Stimulated activated CD4-positive, alpha-beta T cell treated with anti-CD3 and anti-CD28 coated beads, Interleukin-12 subunit alpha, Interleukin-12 subunit beta, amount 100 ng/mL, for 4 hours (primary cell): ENCODE results near the gene NPTXR.
A peak's percentile ranks its signal among the peaks of the same experiment; 100 is the strongest.
"Not testable (repeated sequence)": the region's sequence is repeated elsewhere in the genome, so short reads cannot be mapped to it uniquely, and the experiment has no call there.

Source experiments
- DNase-seq: peaks from one replicate; pipeline ENCODE4 v3.0.0-alpha.2; 2020

Gene NPTXR

DNA sequence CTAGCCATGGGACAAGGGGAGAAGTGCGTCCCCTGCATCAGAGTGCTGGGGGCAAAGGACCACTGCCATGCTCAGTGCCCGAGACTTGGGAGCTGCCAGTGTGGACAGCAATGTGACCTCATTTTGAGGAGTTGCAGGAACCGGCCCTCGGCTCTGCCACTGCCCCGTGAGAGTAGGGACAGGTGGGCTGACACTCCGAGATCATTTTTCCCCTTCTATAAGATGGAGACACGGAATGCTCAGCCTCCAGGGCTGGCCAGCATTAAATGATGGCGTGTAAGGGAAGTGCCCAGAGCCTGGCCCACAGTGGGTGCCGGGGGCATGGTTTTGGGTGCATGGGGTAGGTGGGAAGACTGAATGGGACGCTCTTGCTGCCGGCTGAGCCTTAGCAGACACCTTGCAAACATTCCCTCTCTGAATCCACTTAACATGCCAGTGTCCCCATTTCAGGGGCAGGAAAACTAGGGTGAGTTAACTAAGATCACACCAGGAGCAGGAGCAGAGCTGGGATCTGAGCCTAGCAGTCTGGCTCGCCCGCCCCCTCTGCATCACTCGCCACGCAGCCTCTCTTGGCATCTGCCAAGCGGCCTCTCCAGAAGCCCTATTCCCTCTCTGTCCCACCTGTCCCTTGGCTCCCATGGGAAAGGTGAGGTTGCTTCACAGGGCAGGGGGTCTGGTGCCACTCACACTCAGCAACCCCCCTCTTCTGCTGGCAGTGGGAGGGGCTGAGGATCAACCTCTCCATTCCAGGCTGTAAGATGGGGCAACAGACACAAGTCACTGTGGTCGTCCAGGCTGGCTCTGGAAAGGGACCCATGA, 13.6 kb downstream of the NPTXR start:
- DNase-seq: no peak

DNA sequence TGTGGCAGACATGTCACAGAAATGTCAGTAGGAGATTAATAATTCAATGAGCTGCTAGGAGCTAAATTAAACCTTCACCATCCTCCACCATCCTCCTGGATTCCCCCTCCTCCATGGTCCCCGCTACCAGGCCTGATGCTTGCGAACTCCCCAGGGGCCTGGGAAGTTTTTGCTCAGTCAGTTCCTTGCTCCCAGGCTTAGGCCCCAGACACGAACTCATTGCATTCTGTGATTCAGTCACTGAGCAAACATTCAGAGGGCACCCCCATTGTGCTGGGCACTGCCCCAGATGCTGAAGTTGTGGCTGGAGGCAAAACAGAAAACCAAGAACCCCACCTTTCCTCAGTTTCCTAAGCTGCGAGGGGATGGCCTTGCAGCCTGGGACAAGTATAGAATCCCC, 14.3 kb downstream of the NPTXR start:
- DNase-seq: no peak

DNA sequence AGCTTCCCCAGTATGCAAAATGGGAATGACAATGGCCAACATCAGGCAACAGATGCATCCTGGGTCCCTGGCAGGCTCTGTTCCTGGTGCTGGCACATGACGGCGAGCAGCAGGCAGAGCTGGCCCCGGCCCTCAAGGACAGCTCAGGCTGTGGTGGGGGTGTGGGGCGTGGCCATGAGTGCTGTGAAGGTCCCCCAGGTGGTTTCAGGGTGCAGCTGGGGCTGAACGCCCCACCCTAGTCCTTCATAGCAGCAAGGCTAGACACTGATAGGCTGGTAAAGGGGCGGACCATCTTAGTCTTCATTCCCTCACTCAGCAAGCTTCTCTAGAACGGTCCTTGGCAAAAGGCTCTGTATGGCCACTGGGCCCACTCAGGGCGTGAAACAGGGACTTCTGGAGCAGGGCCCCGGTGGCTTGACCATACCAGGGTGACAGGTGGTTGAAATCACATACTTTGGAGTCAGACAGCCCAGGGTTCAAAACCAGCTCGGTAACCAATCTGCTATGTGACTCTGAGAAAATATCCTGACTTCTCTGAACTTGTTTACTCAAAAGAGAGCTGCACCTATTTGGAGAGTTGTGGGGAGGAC, 15.1 kb downstream of the NPTXR start:
- DNase-seq: no peak

DNA sequence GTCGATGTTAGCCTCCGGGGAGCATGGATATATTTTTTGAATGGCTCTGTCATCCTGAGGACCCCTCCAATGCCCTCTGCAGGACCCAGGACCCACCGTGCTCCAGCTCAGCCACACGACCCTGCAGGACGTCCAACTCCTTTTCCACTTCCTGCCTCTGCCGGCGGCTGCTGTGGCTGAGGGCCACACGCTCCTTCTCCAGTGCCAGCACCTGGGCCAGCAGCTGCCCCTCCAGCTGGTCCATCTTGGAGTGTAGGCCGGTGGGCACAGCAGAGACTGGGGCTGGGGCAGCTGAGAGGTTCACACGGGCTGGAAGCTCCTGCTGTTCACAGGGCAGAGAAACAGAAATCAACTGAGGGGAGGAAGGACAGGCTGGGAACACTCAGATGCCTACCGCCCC, 15.6 kb downstream of the NPTXR start:
- DNase-seq: no peak

DNA sequence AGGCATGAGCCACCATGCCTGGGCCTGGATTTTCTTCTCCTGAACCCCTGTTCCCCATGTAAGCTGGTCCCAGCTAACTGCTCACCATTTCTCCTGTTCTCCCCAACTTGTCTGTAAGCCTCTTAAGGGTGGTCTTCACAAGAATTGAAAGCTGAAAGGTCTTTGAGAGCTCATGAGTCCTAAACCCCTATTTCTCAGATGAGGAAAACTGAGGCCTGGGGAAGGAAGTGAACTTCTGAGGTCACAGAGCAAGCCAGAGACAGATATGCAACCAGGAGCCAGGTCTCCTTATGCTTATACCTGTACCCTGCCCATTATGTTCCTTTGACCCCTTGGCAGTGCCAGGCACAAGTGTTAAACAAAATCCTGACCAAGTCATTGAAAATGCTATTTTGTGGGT, 16.3 kb downstream of the NPTXR start:
- no peak for DNase-seq

DNA sequence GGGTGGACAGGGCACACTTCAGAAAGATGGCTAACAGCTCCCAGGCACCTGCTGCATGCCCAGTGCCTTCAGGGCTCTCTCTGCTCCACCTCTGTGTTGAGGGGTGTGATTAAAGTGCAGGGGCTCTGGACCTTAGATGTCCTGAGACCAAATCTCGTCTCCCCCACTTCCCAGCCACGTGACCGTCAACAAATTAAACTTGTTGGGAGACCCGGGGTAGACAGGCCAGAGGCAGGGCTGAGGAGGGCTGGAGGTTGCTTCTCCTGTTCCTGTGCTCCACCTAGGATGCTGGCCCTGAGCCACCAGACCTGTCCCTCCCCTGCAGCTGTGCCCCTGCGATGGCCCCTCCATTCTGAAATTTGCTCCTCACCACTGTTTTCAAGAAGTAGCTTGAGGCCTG, 17.0 kb downstream of the NPTXR start:
- no peak for DNase-seq

DNA sequence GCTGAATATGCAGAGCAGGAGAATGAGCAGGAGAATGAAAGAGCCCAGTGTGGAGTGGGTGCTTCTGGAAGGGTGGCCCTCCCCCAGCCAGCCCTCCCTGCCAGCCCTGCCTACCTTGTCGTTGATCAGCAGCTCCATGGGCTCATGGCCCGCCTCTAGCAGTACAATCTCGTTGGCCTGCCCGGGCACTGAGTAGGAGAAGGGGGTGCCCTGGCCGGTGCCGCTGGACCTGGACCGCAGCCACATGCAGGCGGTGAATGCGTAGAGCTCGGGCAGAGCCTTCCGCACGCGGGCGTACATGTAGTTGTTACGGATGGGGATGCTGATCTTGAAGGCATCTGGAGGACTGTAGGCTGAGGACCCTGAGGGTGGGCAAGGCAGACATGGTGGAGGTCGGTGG, 17.4 kb downstream of the NPTXR start:
- no peak for DNase-seq

DNA sequence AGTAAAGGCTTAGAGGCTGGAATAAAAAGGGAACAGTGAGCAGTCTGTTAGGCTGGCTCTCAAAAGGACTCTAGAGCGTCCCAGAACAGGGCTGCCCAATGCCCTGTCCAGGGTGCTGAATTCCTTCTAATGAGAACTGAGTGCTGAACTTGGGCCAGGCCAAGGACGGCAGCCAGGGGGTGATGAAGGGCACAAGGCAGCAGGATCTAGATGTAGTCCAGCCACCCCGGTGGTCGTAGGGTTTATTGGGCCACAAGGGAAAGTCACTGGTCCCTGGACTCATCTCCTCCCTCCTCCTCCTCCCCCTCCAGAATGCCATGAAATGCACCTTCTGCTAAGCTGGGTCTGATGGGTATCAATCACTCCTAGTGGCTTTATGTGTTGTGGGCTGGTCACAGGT, 19.2 kb downstream of the NPTXR start:
- DNase-seq: peak; percentile 27

DNA sequence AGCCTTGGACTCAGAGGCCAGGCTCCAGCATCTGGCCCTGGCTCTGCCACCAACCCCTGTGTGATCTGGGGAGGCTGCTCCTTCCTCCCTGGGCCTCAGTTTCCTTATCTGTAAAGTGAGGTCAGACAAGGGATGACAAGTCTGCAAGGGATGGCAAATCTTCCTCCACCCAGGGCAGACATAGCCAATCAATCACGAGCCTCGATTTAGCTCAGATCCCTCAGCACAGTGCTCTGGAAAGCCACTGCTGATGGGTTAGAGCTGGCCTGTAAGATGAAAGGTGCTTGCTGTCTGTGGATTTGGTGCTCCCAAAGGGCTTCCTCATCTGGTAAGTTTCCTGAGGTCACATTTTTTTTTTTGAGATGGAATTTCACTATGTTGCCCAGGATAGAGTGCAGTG, 20.2 kb downstream of the NPTXR start:
- no peak for DNase-seq

DNA sequence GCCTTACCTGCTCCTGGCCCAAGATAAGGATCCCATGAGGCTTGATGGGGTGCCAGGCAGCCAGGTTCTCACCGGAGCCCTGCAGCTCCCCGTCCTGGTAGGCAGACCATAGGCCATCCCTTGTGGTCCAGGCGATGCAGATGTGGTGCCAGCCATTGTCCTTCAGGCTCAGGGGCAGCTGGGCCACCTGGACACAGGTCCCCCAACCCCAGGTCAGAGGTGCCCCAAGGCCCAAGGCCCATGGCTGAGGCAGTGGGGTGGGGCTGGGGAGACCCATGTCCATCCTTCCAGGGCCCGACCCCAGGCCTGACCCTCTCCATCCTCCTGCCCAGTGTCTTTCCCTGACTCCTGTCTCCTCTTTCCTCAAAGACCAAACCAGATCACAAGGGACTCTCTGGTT, 20.8 kb downstream of the NPTXR start:
- DNase-seq: no peak

DNA sequence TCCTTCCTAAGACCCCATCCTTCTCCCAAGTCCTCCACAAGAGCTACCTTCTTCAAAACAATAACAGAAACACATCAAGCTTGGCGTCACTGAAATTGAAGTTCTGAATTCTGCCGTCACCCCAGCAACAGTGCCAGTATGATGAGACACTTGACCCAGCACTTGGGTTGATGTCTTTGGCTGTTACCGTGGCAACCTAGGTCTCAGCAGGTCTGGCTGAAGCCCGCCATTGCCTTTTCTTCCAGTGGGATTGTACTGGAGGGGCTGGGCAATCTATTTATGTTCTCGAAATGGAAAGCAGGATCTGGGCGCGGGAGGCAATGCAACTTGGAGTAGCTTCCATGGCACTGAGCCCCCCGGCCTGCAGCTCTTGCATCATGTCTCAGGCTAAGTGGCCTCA, 23.8 kb downstream of the NPTXR start:
- no peak for DNase-seq

DNA sequence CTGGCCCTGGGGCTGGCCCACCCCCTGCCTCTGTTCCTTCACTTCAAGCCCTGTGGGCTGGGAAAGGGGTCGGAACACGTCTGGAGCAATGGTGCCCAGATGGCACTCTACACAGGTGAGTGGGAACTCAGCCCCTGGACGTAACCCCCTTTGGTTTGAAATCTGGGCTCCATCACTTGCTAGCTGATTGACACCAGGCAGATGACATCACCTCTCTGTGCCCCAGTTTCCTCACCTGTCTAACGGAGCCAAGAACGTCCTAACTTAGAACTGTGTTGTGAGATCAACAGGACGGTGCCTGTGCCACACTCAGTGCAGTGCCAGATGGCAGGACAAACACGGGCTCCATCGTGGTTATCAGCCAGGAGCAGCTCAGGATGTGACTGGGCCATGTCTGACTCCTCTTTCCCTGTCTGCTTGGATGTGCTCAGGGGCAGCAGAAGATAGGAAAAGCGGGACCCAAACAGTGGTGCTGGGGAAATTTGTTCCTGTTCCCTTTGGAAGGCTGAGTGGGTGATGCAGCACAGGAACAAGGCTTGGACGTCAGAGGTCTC, 24.4 kb downstream of the NPTXR start:
- no peak for DNase-seq

DNA sequence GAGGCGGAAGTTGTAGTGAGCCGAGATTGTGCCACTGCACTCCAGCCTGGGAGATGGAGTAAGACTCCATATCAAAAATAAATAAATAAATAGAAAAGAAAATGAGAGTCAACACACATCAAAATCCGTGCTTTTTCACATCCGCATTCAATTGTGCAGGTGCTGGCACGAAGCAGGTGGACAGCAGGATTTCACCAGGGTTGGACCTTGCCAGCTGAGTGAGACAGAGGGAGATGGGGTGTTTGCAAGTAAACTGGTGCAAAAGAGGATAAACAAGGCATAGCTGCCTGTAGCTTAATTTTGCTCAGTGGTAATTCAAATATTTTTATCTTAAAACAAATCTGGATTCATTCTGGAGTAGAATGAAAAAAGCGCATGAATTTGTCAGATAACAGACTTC, 26.6 kb downstream of the NPTXR start:
- DNase-seq: no peak

DNA sequence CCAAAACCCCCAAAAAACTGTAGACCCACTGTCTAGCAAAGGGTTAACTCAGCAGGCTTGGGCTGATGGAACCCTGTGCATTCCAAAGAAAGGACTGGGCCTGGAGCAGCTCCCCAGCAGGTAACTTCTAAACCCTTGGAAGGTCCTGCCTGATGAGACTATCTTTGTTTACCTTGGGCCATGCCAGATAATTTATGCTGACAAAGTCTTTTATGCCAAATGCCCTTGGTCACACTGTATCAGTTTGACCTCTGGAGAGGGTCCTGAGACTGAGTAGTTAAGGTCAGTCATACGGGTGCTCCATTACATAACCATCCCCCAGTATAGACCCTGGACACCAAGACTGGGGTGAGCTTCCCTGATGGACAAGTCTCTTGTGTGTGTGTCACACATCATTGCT, 28.0 kb downstream of the NPTXR start:
- DNase-seq: no peak

DNA sequence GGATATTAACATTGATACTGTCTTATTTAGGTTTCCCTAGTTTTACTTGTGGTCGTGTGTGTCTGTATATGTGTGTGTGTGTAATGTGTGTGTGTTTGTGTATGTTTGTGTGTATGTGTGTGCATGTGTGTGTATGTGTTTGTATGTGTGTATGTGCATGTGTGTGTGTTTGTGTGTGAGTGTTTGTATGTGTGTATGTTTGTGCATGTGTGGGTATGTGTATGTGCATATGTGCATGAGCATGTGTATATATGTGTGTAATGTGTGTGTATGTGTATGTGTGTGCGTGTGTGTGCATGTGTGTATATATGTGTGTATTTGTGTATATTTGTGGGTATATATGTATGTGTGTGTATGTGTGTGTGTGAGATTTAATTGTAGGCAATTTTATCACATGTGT, 32.6 kb downstream of the NPTXR start:
- no peak for DNase-seq

DNA sequence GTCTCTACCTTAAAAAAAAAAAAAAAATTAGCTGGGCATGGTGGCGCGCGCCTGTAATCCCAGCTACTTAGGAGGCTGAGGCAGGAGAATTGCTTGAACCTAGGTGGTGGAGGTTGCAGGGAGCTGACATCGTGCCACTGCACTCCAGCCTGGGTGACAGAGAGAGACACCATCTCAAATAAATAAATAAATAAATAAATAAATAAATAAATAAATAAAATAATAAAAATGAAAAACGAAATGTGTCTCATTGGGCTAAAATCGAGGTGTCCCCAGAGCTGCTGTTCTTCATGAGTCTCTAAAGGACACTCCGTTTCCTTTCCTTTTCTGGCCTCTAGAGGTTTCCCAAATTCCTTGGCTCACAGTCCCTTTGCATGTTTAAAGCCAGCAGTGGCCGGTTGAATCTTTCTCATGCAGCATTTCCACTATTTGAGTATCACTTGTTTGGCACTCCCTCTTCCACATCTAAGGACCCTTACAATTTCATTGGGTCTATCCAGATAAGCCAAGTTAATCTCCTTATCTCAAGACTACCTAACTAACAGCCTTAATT, 38.7 kb downstream of the NPTXR start:
- not testable (repeated sequence) for DNase-seq

DNA sequence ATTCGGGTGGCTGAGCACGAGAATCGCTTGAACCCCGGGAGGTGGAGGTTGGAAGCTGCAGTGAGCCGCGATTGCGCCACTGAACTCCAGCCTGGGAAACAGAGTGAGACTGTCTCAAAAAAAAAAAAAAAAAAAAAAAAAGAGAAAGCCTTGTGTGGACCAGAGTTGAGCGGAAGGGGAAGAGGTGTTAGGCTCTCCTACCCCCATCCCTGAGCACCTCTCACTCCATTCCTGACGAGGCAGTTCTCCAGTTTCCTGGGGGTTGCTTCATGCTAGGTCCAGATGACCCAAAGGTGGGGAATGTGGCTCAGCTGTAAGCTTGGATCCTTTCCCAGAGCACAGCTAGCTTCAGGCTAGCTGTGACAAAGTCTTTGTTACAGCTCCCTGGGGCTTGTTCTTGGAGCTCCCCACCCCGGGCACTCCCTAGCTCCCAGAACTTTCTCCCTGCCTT, 41.1 kb downstream of the NPTXR start:
- DNase-seq: no peak

DNA sequence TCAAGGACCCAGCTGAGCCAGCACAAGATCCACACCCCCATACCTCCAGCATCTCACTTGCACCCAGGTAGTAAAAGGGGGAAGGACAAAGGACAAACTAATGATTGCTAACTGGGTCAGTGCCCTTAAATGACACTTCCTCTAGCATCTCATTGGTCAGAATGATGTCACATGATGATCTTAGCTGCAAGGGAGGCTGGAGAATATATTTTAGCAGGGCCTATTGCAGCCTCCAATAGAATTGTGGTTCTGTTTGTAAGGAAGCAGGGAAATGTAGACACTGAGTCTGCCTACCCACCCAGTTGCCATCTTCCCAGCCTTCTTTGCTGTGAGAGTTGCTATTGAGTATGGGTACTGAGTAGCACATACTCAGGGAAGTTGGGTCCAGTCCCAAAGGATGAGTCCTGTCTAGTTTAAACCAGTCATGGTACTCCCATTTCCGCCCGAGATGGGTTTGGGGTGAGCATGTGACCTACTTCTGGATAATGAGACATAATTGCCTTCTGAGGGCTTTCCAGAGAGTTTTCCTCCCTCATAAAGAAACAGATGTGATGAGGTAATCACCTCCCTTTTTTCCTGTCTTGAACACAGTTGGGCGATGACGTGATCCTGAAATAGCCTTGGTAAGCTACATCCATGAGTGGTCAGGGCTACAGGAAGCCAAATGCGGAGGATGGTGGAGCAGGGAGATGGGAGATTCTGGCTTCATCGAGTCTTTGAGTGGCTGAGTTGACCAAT, 44.4 kb downstream of the NPTXR start:
- DNase-seq: no peak

DNA sequence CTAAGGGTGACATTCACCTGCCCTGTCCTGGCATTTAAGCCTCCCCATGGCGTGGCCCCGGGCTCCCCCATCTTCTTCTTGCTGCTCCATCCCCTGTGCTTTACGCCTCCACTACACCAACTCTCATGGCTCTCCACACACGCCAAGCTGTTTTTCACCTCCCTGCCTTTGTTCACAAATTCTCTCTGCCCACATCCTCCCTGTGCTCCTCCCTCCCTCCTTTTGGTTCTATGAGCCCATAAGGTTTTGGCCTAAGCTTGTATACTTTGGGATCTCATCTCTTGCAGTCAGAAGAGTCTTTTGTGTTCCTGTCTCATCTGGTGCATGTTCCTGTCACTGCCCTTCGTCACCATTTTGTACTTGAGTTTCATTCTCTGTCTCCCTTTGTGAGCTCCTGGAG, 45.3 kb downstream of the NPTXR start:
- no peak for DNase-seq

DNA sequence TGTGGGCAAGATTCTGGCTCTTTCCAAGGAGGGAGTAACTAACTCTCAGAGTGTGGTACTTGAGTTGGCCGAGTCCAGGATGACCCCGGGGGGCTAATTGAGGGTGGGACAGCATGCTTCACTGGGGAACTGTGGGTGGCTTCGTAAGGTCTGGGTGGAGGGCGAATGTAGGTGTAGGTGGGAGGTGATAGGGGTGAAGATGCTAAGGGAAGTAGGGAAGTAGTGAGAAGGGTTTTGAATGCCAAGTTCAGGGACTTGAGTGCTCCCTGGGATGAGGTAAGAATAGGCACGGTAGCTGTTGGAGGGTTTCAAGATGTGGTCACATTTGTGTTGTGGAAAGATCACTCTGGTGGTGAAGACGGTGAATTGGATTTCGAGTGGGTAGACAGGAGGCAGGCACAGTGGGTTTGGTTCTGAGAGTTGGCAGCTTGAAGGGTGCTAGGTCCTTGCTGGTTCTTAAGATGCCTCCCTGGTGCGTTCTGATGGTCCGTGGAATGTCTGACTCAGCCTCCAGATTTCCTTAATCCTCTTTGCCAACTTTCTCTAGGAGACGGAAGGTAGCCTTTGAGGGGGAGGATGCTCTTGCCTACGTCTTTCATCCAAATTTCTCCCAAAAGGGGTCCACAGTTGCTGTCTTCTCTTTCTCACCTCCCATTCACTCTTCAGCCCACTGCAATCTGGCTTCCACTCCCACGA, 47.4 kb downstream of the NPTXR start:
- no peak for DNase-seq

DNA sequence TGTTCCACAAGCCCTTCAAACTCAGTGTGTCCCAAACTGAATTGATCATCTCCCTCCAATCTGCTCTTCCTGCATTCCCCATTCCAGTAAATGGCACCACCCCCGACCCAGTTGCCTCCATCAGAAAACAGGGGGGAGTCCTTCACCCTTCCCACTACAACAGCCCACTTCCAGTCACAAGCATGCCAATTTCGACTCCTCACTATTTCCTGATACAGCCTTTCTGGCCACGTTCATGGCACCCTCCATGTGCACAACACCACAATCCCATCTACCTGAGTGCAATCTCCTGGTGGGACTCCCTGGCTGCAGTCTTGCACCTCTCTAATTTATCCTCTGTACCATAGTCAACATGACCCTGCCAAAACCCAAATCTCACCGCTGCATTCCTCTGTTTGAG, 48.3 kb downstream of the NPTXR start:
- no peak for DNase-seq

DNA sequence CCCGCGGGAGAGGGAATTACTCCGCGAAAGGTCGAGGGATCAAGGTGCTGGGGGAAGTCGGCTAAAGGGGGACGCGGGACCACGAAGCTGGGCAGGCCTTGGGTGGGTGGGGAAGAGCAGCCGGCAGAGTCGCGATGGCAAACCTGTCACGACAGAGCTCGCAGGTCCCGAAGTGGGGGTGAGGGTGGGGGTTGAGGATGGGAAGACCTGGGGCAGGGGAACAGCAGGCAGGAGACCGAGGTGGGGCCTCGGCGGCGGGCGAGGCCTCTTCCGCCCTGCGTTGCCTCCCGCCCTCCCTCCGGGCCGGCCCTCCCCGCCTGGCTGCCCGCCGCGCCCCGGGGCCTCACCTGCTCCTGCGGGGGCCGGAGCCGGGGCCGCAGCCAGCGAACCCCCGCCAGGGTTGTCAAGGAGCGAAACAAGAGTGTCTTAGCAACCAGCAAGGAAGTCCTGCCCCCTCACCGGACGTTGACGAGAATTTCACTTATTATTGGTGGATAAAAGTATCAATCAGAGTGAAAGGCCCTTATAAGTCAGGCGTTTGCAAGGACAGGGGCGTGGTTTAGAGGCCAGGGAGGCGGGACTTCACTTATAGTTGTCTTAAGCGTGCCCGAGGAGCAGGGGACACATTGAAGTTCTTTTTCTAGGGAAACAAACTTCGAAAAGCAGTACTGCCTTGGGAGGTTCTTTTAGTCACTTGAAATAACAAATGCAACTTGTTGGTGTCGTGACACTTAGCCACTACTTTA, 49.9 kb downstream of the NPTXR start, which contains the start of gene DNAL4:
Gene DNAL4 (minus strand): TSS at position 423 of the 746 bp plus-strand sequence. CDS start 11,412 bp downstream, outside the sequence.
- DNase-seq: peak; percentile 86
